SU-DHL-6 (cell line): ENCODE measurements around the gene EXOC4.

Experiments used
- CTCF ChIP-seq: fragments of 200-600 bp; sonication (generic); IDR thresholded peaks from one replicate; pipeline ENCODE4 v1.5.1; 2017; ENCODE audit warnings: antibody characterized with exemption, mild to moderate bottlenecking, low read length, moderate library complexity; ENCODE audit not compliant: insufficient read depth, poor library complexity, severe bottlenecking
- EZH2phosphoT487 ChIP-seq: fragments of 200-600 bp; sonication (generic), shearing (Covaris generic); conservative IDR thresholded peaks from 2 replicates; pipeline ENCODE4 v1.6.1; 2018; ENCODE audit warnings: mild to moderate bottlenecking, antibody characterized with exemption, low read length, moderate library complexity, mixed read lengths

DNA sequence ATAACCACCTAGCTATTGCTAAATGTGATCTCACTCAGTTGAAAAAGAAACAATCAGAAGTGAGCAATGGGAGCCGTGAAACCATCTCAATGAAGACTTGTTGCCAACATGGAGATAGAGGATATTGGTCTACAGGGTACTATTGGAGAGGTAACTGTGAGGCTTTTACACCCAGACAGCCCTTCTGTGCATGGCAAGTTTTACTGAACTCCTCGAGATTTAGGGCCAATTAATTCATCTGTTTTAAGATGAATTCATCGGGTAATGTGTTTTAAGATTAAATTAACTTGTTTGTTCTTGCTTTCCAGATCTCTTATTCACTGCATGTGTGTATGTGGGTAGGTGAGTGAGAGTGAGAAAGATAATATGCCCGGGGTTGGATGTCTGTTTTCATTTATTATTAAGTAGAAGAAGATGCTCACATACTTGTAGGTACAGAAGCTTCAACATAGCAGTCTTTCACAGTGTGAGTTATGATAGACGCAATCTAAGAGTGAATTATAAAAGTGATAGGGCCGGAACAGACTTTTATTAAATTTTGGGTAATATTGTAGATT lies 323.8 kb downstream of the EXOC4 start:
- TF ChIP-seq CTCF (no peak), EZH2phosphoT487 (no peak)
